HG03159 (cell line): ENCODE measurements around the gene FXYD2.

Source experiments
- ATAC-seq: cut with Tn5 transposase; IDR thresholded peaks from one replicate; pipeline ENCODE4 v1.9.1; 2021; ENCODE audit warnings: mild to moderate bottlenecking, moderate library complexity; ENCODE audit not compliant: unreplicated experiment

The FXYD2 gene

GRCh38 chr11:117770061-117770460 lies 54.5 kb downstream of the FXYD2 start:
- no peak for ATAC-seq
